Breast epithelium (tissue), 4 donors: Measurements from ENCODE around the gene PSD4. TPM values are rescaled to one million over a fixed set of nuclear protein-coding genes. Genes with fewer than 3 reads are reported as not detected.

ENCODE experiments used
- DNase-seq, 2 donors: peaks; one replicate each; pipeline ENCODE4 v3.0.0-alpha.2; 2019; ENCODE audit warnings: low spot score in 2 of 2
- H3K27ac ChIP-seq, 2 donors: fragments of 200-600 bp; sonication (generic) in 1 of 2; one replicate each; pipeline ENCODE4 v1.5.1; 2016 to 2019; ENCODE audit warnings: mild to moderate bottlenecking in 1 of 2
- H3K27me3 ChIP-seq, 2 donors: fragments of 200-600 bp; sonication (generic) in 1 of 2; one replicate each; pipeline versions ENCODE4 v1.5.1 to v1.6.0; 2017 to 2019; ENCODE audit warnings: control low read depth in 1 of 2, mild to moderate bottlenecking in 1 of 2
- H3K36me3 ChIP-seq: fragments of 200-600 bp; one replicate; pipeline ENCODE4 v1.5.1; 2019
- H3K4me1 ChIP-seq, 2 donors: fragments of 200-600 bp; sonication (generic); one replicate each; pipeline ENCODE4 v1.5.1; 2016 to 2019; ENCODE audit warnings: control low read depth in 1 of 2
- H3K4me3 ChIP-seq, 3 donors: fragments of 200-600 bp; sonication (generic); 1 replicate in 2 of 3; 2 replicates in 1 of 3; pipeline ENCODE4 v1.5.1; 2016 to 2019; ENCODE audit warnings: mild to moderate bottlenecking in 3 of 3, moderate library complexity in 2 of 3
- H3K9me3 ChIP-seq, 2 donors: fragments of 200-600 bp; sonication (generic) in 1 of 2; one replicate each; pipeline ENCODE4 v1.5.1; 2016 to 2019; ENCODE audit warnings: control low read depth in 1 of 2
- CTCF ChIP-seq, 3 donors: fragments of 450-650 bp; IDR thresholded peaks; one replicate each; pipeline ENCODE4 v1.5.1; 2016 to 2017; ENCODE audit warnings: antibody characterized with exemption in 3 of 3, mild to moderate bottlenecking in 3 of 3, moderate library complexity in 3 of 3
- POLR2A ChIP-seq: fragments of 450-650 bp; IDR thresholded peaks from one replicate; pipeline ENCODE4 v1.6.1; 2016; ENCODE audit warnings: antibody characterized with exemption, mild to moderate bottlenecking, moderate library complexity
- POLR2AphosphoS5 ChIP-seq, 3 donors: sonication (generic); formaldehyde crosslinking; IDR thresholded peaks; one replicate each; pipeline ENCODE4 v1.6.1; 2017; ENCODE audit warnings: antibody characterized with exemption in 3 of 3
- intact Hi-C: fragments of 100-400 bp; cut with DNase I; formaldehyde crosslinking; loops from one replicate; pipeline ENCODE4 v1.15.1; 2023; ENCODE audit warnings: low total_unique reads
- total RNA-seq, 3 donors: library from RNA; depleted of rRNA; stranded (reverse); fragments of >200 nt; gene quantifications; one replicate each; pipeline ENCODE4 v1.1.0, GENCODE V29; 2016

PSD4 gene
- total RNA-seq, 3 donors from 2014 or later: 4.3 to 61.2 (median 40.3) TPM

GRCh38 chr2:113127646-113128570 is 45.9 kb upstream of the PSD4 start:
- intact Hi-C loops: no loop called here
- DNase-seq: no peak
- no peak overlapping the region for H3K4me3 ChIP-seq

DNA sequence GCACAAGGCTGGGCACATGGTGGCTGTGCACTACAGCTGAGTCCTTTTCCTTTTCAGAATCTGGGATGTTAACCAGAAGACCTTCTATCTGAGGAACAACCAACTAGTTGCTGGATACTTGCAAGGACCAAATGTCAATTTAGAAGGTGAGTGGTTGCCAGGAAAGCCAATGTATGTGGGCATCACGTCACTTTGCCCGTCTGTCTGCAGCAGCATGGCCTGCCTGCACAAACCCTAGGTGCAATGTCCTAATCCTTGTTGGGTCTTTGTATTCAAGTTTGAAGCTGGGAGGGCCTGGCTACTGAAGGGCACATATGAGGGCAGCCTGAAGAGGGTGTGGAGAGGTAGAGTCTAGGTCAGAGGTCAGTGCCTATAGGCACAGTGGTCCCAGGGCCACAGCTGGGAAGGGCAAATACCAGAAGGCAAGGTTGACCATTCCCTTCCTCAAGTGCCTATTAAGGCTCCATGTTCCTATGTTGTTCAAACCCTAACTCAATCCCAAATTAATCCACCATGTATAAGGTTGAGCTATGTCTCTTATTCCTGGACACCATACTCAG is 44.2 kb upstream of the PSD4 start:
- Histone ChIP-seq H3K9me3 (no peaks in the 10 kb centered on the region), H3K4me3 (no peak overlapping the region), H3K36me3 (no peaks in the 10 kb centered on the region), H3K27me3 (no peaks in the 10 kb centered on the region), H3K4me1 (no peaks in the 10 kb centered on the region), H3K27ac (no peak overlapping the region)
- no peak for TF ChIP-seq POLR2A
- no peak for TF ChIP-seq CTCF (IDR thresholded peaks at IDR 0.05)
- no peak for TF ChIP-seq POLR2AphosphoS5 (IDR thresholded peaks at IDR 0.05)
- intact Hi-C loops: no loop called here
- DNase-seq: no peak

More at GRCh38 chr2:113127646-113128570, 45.9 kb upstream of the PSD4 start:
- H3K36me3 ChIP-seq: no peaks in the 10 kb centered on the region
- no peak overlapping the region for H3K27ac ChIP-seq
- H3K4me1 ChIP-seq: no peaks in the 10 kb centered on the region
- TF ChIP-seq POLR2AphosphoS5 (IDR thresholded peaks at IDR 0.05) (no peak), POLR2A (no peak), CTCF (IDR thresholded peaks at IDR 0.05) (no peak)
- no peaks in the 10 kb centered on the region for H3K27me3 ChIP-seq
- H3K9me3 ChIP-seq: no peaks in the 10 kb centered on the region

DNA sequence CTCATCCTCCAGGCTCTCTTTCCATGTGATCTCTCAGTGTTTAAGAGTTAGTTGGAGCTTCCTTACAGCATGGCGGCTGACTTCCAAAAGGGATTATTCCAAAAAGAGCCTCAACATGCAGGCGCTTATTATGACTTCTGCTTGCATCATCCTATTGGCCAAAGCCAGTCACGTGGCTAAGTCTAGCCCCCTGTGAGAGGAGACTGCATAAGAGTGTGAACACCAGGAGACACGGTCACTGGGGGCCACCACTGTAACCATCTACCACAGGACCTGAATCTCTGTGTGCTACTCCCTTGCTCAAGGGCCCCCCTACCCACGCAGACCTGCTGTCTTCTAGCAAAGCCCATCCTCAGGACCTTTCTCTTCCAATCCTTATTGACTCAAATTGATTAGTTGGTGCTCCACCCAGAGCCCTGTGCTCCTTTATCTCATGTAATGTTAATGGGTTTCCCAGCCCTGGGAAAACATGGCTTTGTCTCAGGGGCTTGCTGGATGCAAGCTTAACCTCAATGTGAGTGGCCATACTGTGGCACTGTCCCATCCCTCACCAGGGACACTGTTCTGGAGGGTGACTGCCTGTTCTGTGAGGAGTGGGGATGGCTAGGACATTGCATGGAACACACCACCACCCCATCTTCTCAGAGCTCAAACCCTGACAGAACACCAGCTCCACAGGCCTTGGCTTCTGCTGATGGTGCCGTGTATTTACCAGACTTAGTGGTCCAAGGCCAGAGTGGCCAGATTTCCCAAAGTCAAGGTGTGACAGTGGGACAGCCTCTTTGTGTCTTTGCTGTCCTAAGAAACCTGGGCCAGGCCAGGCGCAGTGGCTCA is 42.2 kb upstream of the PSD4 start:
- Histone ChIP-seq H3K4me1 (no peaks in the 10 kb centered on the region), H3K36me3 (no peaks in the 10 kb centered on the region), H3K4me3 (no peak overlapping the region), H3K9me3 (no peaks in the 10 kb centered on the region), H3K27me3 (no peaks in the 10 kb centered on the region), H3K27ac (no peak overlapping the region)
- intact Hi-C loops: no loop called here
- DNase-seq: no peak
- TF ChIP-seq POLR2AphosphoS5 (IDR thresholded peaks at IDR 0.05): no peak
- no peak for TF ChIP-seq POLR2A
- TF ChIP-seq CTCF (IDR thresholded peaks at IDR 0.05): no peak

GRCh38 chr2:113132414-113133021 is 41.3 kb upstream of the PSD4 start:
- Histone ChIP-seq H3K9me3 (no peaks in the 10 kb centered on the region), H3K4me3 (no peak overlapping the region), H3K36me3 (no peaks in the 10 kb centered on the region), H3K27me3 (no peaks in the 10 kb centered on the region), H3K27ac (no peak overlapping the region), H3K4me1 (no peaks in the 10 kb centered on the region)
- DNase-seq: no peak
- TF ChIP-seq CTCF (IDR thresholded peaks at IDR 0.05) (no peak), POLR2A (no peak), POLR2AphosphoS5 (IDR thresholded peaks at IDR 0.05) (no peak)
- intact Hi-C loops: no loop called here
